Skeletal muscle satellite cell (primary cell): Measurements from ENCODE around the gene SCAMP2. TPM values are rescaled to one million over a fixed set of nuclear protein-coding genes. Genes with fewer than 3 reads are reported as not detected.

ENCODE experiments used
- H3K27me3 ChIP-seq: 2 replicates; pipeline ENCODE4 v1.7.0; 2013; ENCODE audit warnings: low read length; ENCODE audit not compliant: control insufficient read depth, insufficient read depth
- H3K36me3 ChIP-seq: 2 replicates; pipeline ENCODE4 v1.7.0; 2013; ENCODE audit warnings: mild to moderate bottlenecking, control low read depth, low read length; ENCODE audit not compliant: insufficient read depth
- H3K4me1 ChIP-seq: 2 replicates; pipeline ENCODE4 v1.7.0; 2013; ENCODE audit warnings: low read length; ENCODE audit not compliant: control insufficient read depth, insufficient read depth
- H3K4me2 ChIP-seq: 2 replicates; pipeline ENCODE4 v1.7.0; 2013; ENCODE audit warnings: mild to moderate bottlenecking, low read length
- H3K4me3 ChIP-seq: 2 replicates; pipeline ENCODE4 v1.7.0; 2013; ENCODE audit warnings: low read length
- H3K9ac ChIP-seq: 2 replicates; pipeline ENCODE4 v1.7.0; 2013; ENCODE audit warnings: mild to moderate bottlenecking, low read depth, low read length, moderate library complexity
- H3K9me3 ChIP-seq: replicated peaks from 2 replicates; pipeline ENCODE4 v1.7.0; 2013; ENCODE audit warnings: mild to moderate bottlenecking, control low read depth, low read length
- small RNA-seq: library from RNA; depleted of rRNA; stranded (forward); fragments of <200 nt; gene quantifications from one replicate; pipeline ENCODE3, GENCODE V24; 2012

The SCAMP2 gene

GRCh38 chr15:74799255-74799855, 73.8 kb downstream of the SCAMP2 start:
- Histone ChIP-seq H3K4me2 (no peak overlapping the region), H3K9ac (no peak overlapping the region), H3K4me1 (no peaks in the 10 kb centered on the region), H3K27me3 (no peaks in the 10 kb centered on the region), H3K9me3 (no peaks in the 10 kb centered on the region), H3K36me3 (peaks cover 53% of the 10 kb centered on the region), H3K4me3 (no peak overlapping the region)

DNA sequence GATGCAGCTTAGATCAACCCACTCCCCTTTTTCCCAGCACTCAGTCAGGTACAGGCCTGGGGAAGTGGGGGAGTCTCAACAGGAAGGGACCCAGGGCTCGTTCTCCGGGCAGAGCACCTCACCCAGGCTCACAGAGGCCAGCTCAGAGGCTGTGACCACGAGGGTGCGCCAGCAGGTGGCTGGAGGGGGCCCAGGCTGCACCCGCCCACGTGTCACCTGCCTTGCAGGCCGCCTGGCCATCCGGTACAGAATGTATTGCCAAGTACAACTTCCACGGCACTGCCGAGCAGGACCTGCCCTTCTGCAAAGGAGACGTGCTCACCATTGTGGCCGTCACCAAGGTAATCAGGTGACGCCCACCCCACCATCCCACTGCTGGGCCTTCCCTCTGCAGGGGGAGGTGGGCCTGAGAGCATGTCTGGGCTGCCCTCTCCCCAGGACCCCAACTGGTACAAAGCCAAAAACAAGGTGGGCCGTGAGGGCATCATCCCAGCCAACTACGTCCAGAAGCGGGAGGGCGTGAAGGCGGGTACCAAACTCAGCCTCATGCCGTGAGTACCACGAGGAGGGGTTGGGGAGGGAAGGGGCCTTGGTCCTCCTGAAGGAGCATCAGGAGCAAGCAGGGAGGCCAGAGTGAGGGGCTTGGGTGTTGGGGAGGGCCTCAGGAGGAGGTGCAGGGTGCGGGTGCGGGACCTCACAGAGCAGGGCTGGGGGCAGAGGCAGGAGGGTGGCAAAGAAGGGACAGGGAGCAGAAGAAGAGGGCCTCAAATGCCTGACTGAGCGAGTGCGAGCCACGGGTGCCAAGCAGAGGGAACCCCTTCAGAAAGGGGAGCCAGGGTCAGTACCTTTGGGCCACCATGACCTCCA, 74.5 kb downstream of the SCAMP2 start:
- H3K4me3 ChIP-seq = no peak overlapping the region
- no peak overlapping the region for H3K4me2 ChIP-seq
- H3K36me3 ChIP-seq = peaks cover 45% of the 10 kb centered on the region
- no peaks in the 10 kb centered on the region for H3K4me1 ChIP-seq
- H3K9me3 ChIP-seq = no peaks in the 10 kb centered on the region
- H3K27me3 ChIP-seq = no peaks in the 10 kb centered on the region
- H3K9ac ChIP-seq = no peak overlapping the region

DNA sequence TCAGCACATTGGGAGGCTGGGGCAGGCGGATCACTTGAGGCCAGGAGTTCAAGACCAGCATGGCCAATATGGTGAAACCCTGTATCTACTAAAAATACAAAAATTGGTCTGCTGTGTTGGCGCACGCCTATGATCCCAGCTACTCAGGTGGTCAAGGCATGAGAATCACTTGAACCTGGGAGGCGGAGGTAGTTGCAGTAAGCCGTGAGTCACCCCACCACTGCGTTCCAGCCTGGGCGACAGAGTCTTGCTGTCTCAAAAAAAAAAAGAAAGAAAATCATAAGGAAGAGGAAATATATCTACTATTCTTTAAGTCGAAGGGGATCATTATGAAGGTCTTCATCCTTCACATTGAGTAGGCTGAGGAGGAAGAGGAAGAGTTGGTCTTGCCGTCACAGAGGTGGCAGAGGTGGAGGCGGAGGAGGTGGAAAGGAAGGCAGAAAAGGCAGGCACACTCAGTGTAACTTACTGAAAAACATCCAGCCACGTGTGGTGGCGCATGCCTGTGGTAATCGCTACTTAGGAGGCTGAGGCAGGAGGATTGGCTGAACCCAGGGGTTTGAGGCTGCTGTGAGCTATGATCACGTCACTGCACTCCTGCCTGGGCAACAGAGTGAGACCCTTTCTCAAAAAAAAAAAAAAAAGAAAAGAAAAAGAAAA, 77.1 kb downstream of the SCAMP2 start:
- Histone ChIP-seq H3K4me3 (no peak overlapping the region), H3K27me3 (no peaks in the 10 kb centered on the region), H3K4me2 (no peak overlapping the region), H3K9me3 (no peaks in the 10 kb centered on the region), H3K9ac (no peak overlapping the region), H3K4me1 (peaks cover 8% of the 10 kb centered on the region), H3K36me3 (peaks cover 24% of the 10 kb centered on the region)

- no peak overlapping the region for H3K4me2 ChIP-seq
- H3K4me3 ChIP-seq = no peak overlapping the region
- no peaks in the 10 kb centered on the region for H3K9me3 ChIP-seq
- H3K4me1 ChIP-seq = peaks cover 20% of the 10 kb centered on the region
- H3K9ac ChIP-seq = no peak overlapping the region
- H3K27me3 ChIP-seq = no peaks in the 10 kb centered on the region
- peaks cover 23% of the 10 kb centered on the region for H3K36me3 ChIP-seq
Measured at GRCh38 chr15:74794970-74795349, 78.2 kb downstream of the SCAMP2 start.

DNA sequence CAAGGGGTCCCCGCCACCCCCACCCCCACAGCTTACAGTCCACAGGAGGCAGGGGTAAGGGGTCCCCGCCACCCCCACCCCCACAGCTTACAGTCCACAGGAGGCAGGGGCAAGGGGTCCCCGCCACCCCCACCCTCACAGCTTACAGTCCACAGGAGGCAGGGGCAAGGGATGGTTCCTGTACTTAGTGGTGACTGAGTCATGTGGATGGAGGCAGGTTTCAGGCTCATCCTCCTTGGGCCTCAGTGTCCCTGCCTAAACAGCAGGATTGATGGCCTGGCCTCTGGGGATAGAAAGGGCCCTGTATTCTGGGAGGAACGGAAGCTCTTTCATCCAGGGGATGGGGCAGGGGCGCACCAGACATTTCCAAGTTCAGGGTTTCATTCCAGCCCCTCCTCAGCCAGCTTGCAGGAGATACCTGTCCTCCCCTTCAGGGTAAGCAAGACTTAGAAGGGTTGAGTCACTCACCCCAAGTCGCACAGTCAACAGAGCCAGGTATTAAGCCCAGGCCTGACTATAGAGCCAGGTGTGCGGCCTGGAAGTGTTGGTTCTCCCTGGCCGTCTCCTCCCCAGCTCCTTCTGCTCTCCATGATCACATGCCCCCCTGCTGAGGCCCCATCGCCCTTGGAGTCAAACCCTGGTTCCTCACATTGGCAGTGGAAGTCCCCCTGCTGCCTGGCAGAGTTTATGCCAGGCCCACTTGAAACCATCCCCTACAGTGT, 78.8 kb downstream of the SCAMP2 start:
- Histone ChIP-seq H3K4me2 (no peak overlapping the region), H3K4me1 (peaks cover 25% of the 10 kb centered on the region), H3K9ac (no peak overlapping the region), H3K4me3 (no peak overlapping the region), H3K27me3 (no peaks in the 10 kb centered on the region), H3K9me3 (no peaks in the 10 kb centered on the region), H3K36me3 (peaks cover 18% of the 10 kb centered on the region)

Small RNAs within 50 kb of the gene (small RNA-seq; reads per million reads assigned to genes)
- gene CPLX3 (not detected), gene MIR6882 (0.84 reads per million, percentile 20 among the genes with 10 or more reads in this experiment)
